Subcutaneous abdominal adipose tissue (tissue), 5 donors: ENCODE data around the gene TNPO1.

ENCODE experiments used
- H3K27ac ChIP-seq: one replicate; pipeline ENCODE4 v1.7.0; 2013; ENCODE audit warnings: low read depth, mild to moderate bottlenecking, inconsistent platforms, low read length, moderate library complexity
- H3K27me3 ChIP-seq, 5 donors: one replicate each; pipeline ENCODE4 v1.7.0; 2013; ENCODE audit warnings: low read length in 5 of 5, inconsistent platforms in 1 of 5; ENCODE audit not compliant: control insufficient read depth in 5 of 5, insufficient read depth in 4 of 5
- H3K36me3 ChIP-seq, 5 donors: one replicate each; pipeline ENCODE4 v1.7.0; 2013; ENCODE audit warnings: low read length in 5 of 5; ENCODE audit not compliant: control insufficient read depth in 5 of 5, insufficient read depth in 5 of 5
- H3K4me1 ChIP-seq, 5 donors: one replicate each; pipeline ENCODE4 v1.7.0; 2013; ENCODE audit warnings: low read length in 5 of 5, mild to moderate bottlenecking in 3 of 5, moderate library complexity in 1 of 5; ENCODE audit not compliant: control insufficient read depth in 5 of 5, insufficient read depth in 5 of 5
- H3K4me3 ChIP-seq, 5 donors: one replicate each; pipeline ENCODE4 v1.7.0; 2013; ENCODE audit warnings: low read length in 5 of 5, low read depth in 1 of 5
- H3K9ac ChIP-seq, 5 donors: one replicate each; pipeline ENCODE4 v1.7.0; 2013; ENCODE audit warnings: low read length in 5 of 5, mild to moderate bottlenecking in 4 of 5, moderate library complexity in 3 of 5
- H3K9me3 ChIP-seq, 5 donors: one replicate each; pipeline ENCODE4 v1.7.0; 2013; ENCODE audit warnings: low read length in 5 of 5; ENCODE audit not compliant: control insufficient read depth in 5 of 5
- donor health status: healthy.
- donor health status: healthy.
- donor health status: healthy.
- donor health status: healthy.
- donor health status: healthy.

TNPO1 gene

GRCh38 chr5:72816284-72817075, at the start of gene TNPO1:
TNPO1 (plus strand) TSS chr5:72816661; CDS start chr5:72816738, 77 bp downstream.
- no peaks in the 10 kb centered on the region for H3K36me3 ChIP-seq
- H3K9me3 ChIP-seq, result no peaks in the 10 kb centered on the region
- H3K4me1 ChIP-seq, result peaks cover 0 to 33% (median 20%) of the 10 kb centered on the region in 5 donors
- peak within 1 kb of the TSS; percentile 84 to 95 (median 92) for H3K4me3 ChIP-seq
- no peaks in the 10 kb centered on the region for H3K27me3 ChIP-seq
- H3K27ac ChIP-seq, result peak within 1 kb of the TSS; percentile 95
- H3K9ac ChIP-seq, result peak within 1 kb of the TSS; percentile 87 to 97 (median 96)

DNA sequence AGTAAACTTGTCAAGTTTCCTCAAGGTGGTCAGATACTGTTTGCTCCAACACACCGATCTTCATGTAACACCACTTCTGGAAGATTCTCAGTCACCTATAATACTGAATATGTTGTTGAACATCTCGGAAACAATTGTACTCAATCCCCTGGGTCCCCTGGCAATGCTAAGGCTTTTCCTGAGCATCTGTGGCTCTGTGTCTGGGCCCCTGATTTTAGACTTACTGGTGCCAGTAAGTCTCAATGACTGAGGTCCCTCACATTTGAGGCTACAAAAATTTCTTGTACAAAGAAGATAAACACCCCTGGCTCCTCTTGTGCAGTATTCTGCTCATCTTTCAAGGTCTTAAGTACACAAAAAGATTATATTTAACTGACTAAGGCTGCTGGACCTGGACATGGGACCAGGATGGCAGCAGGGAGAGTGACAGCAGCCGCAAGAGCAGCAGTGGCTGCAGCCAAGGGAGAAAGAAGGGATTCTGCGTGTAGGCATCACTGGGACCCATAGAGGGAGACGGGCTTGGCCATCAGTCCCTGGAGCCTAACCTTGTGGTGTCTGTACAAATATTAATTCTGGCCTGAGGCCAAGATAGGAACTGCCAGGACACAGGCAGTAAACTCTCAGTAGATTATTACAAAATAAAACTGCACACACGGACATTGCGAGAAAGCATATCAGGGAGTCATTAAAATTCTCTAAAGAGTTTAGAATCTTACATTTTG, 49.0 kb upstream of the TNPO1 start:
- H3K4me1 ChIP-seq, result peaks cover 0 to 4% (median 0%) of the 10 kb centered on the region in 5 donors

DNA sequence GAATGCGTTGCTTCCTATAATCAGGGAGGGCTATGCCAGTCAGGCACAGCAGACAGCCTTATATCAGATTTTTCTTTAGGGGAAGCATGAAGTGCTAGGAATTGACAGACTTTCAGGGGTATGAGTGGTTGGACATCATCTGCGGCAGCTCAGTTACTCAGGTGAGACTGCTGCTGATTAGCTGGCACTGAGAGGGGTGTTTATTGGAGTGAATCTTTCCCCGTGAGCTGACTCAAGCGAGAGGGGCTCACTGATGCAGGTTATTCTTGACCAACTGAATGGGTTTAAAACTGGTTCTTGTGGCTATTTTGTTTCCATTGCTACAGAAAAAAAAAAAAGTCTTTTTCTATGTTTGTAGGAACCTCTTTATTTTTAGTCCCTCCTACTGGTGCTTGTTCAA, 46.2 kb upstream of the TNPO1 start:
- H3K9ac ChIP-seq, result no peak overlapping the region
- no peaks in the 10 kb centered on the region for H3K36me3 ChIP-seq

More for the DNA sequence above, 49.0 kb upstream of the TNPO1 start:
- no peak overlapping the region for H3K4me3 ChIP-seq
- no peak overlapping the region for H3K9ac ChIP-seq
- no peaks in the 10 kb centered on the region for H3K36me3 ChIP-seq
- no peaks in the 10 kb centered on the region for H3K27me3 ChIP-seq
- H3K9me3 ChIP-seq, result peaks cover 0 to 3% (median 0%) of the 10 kb centered on the region in 5 donors
- no peak overlapping the region for H3K27ac ChIP-seq

GRCh38 chr5:72776684-72777083, 39.8 kb upstream of the TNPO1 start:
- Histone ChIP-seq H3K36me3 (no peaks in the 10 kb centered on the region), H3K9ac (no peak overlapping the region), H3K4me1 (no peaks in the 10 kb centered on the region), H3K4me3 (no peak overlapping the region), H3K27ac (no peak overlapping the region), H3K9me3 (peaks cover 2 to 21% (median 16%) of the 10 kb centered on the region in 5 donors), H3K27me3 (no peaks in the 10 kb centered on the region)

More for the DNA sequence above, 46.2 kb upstream of the TNPO1 start:
- Histone ChIP-seq H3K4me1 (peaks cover 0 to 4% (median 0%) of the 10 kb centered on the region in 5 donors), H3K9me3 (peaks cover 0 to 3% (median 0%) of the 10 kb centered on the region in 5 donors), H3K4me3 (no peak overlapping the region), H3K27me3 (no peaks in the 10 kb centered on the region), H3K27ac (no peak overlapping the region)

DNA sequence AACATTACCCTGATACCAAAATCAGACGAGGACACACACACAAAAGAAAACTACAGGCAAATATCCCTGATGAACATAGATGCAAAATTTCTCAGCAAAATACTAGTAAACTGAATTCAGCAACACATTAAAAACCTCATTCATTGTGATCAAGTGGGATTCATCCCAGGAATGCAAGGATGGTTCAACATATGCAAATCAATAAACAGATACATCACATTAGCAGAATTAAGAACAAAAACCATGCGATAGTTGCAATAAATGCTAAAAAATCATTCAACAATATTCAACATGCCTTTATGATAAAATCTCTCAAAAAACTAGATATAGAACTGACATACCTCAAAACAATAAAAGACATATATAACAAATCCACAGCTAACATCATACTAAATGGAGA, 36.9 kb upstream of the TNPO1 start:
- H3K27ac ChIP-seq, result no peak overlapping the region
- peaks cover 2 to 21% (median 16%) of the 10 kb centered on the region in 5 donors for H3K9me3 ChIP-seq
- no peaks in the 10 kb centered on the region for H3K4me1 ChIP-seq
- no peaks in the 10 kb centered on the region for H3K36me3 ChIP-seq
- H3K4me3 ChIP-seq, result no peak overlapping the region
- H3K27me3 ChIP-seq, result no peaks in the 10 kb centered on the region
- no peak overlapping the region for H3K9ac ChIP-seq

DNA sequence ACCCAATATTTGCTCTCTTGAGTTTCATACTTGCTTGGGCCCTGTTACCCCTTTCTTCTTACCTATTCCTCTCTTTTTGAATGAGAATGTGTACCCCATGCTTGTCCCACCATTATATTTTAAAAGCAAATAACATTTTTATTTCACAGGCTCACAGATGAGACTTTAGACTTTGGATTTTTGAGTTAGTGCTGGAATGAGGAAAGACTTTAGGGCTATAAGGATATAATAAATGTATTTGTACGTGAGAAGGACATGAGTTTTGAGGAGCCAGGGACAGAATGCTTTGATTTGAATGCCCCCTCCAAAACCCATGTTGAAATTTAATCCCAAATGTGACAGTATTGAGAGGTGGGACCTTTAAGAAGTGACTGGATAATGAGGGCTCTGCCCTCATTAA, 33.1 kb upstream of the TNPO1 start:
- Histone ChIP-seq H3K9ac (no peak overlapping the region), H3K4me3 (no peak overlapping the region), H3K27ac (no peak overlapping the region), H3K4me1 (no peaks in the 10 kb centered on the region), H3K27me3 (no peaks in the 10 kb centered on the region), H3K9me3 (peaks cover 2 to 17% (median 8%) of the 10 kb centered on the region in 5 donors), H3K36me3 (no peaks in the 10 kb centered on the region)

DNA sequence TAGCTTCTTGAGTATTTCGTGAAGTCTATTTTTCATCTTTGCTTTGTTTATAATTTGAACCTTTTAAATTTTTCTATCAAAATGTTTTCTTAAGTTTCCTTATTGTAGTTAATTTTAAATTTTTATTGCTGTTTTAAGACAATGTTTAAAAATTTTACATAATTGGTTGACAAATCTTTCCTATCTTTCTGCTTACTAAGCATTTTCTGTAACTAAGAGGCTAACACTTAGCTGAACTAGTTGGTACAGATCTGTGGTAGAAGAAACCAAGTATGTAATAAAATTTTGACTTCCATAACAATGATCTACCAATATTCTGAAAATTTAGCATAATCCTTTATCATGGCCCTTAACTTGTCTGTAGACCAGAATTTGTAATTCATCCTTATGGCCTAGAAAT, 32.3 kb upstream of the TNPO1 start:
- no peaks in the 10 kb centered on the region for H3K4me1 ChIP-seq
- peaks cover 2 to 12% (median 7%) of the 10 kb centered on the region in 5 donors for H3K9me3 ChIP-seq
- H3K4me3 ChIP-seq, result no peak overlapping the region
- no peaks in the 10 kb centered on the region for H3K36me3 ChIP-seq
- H3K9ac ChIP-seq, result no peak overlapping the region
- no peaks in the 10 kb centered on the region for H3K27me3 ChIP-seq
- no peak overlapping the region for H3K27ac ChIP-seq

DNA sequence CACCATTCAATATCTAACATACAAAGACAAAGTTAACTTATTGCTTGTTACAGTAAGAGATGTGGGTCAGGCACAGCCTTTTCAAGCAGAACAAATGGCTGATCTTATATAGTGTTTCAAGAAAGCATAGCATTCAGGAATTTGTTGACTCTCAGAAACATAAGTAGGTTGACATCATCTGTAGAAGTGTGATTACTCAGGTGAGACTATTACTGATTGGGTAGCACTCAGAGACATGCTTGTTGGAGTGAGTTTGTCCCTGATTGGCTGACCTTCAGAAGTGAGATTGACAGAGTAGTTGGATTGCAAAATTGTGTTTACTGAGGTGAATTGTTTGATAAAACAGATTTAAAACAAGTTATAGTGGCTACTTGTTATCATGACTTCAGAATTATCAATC, 30.7 kb upstream of the TNPO1 start:
- Histone ChIP-seq H3K27me3 (no peaks in the 10 kb centered on the region), H3K36me3 (no peaks in the 10 kb centered on the region), H3K9me3 (no peaks in the 10 kb centered on the region), H3K4me3 (no peak overlapping the region), H3K9ac (no peak overlapping the region), H3K4me1 (no peaks in the 10 kb centered on the region), H3K27ac (no peak overlapping the region)

DNA sequence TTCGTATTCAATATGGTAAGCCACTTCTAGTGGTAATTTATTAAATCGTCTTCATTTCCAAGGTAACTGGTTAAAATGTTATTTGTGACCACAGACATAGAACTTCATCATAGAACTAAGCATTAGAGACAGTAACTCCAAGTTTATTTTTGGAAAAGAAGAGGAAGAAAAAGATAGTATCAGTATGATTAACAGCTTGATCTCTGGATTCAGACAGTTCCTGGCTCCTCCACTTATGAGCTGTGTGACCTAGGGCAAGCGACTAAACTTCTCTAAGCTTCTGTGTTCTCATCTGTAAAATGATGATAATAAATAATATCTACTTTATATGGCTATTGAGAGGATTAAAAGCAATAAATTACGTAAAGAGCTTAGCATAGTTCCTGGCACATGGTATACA, 29.8 kb upstream of the TNPO1 start:
- Histone ChIP-seq H3K27me3 (no peaks in the 10 kb centered on the region), H3K4me1 (no peaks in the 10 kb centered on the region), H3K4me3 (no peak overlapping the region), H3K27ac (no peak overlapping the region), H3K9ac (no peak overlapping the region), H3K36me3 (no peaks in the 10 kb centered on the region), H3K9me3 (no peaks in the 10 kb centered on the region)

DNA sequence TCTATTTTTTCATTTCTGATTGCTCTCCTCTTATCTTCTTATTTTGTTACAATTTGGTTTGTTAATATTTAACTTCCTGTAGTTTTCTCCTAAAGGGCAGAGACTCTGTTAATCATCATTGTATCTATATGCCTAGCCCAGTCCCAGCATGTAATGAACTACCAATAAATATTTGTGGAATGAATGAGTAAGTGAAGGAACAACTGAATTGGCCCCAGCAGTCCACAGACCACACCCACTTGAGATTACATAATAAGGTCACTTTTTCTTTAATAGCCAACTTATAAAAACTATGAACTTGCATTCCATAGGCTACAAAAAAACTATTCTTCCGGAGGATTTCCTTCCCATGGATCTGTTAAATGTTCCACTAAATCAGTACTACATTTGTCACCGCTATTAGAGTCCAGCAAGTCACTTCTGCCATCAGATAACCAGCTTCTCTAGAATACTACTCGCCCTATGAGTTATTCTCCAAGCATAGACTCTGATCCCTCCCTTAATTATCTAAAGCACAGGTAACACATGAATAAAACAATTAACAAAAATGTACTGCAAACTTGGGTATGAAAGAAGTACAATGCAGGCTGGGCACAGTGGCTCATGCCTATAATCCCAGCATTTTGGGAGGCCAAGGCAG, 27.5 kb upstream of the TNPO1 start:
- no peaks in the 10 kb centered on the region for H3K27me3 ChIP-seq
- no peak overlapping the region for H3K27ac ChIP-seq
- no peaks in the 10 kb centered on the region for H3K4me1 ChIP-seq
- H3K9ac ChIP-seq, result no peak overlapping the region
- no peak overlapping the region for H3K4me3 ChIP-seq
- no peaks in the 10 kb centered on the region for H3K36me3 ChIP-seq
- no peaks in the 10 kb centered on the region for H3K9me3 ChIP-seq
